NOMO-1 treated with DMSO at 0.1 percent for 48 hours (cell line): ENCODE results near the gene LRRC25.
A peak's percentile ranks its signal among the peaks of the same experiment; 100 is the strongest.

Experiments used
- DNase-seq: peaks from one replicate; lab custom pipeline; 2025; ENCODE audit not compliant: unreplicated experiment; lab: John Stamatoyannopoulos, UW

The LRRC25 gene

DNA sequence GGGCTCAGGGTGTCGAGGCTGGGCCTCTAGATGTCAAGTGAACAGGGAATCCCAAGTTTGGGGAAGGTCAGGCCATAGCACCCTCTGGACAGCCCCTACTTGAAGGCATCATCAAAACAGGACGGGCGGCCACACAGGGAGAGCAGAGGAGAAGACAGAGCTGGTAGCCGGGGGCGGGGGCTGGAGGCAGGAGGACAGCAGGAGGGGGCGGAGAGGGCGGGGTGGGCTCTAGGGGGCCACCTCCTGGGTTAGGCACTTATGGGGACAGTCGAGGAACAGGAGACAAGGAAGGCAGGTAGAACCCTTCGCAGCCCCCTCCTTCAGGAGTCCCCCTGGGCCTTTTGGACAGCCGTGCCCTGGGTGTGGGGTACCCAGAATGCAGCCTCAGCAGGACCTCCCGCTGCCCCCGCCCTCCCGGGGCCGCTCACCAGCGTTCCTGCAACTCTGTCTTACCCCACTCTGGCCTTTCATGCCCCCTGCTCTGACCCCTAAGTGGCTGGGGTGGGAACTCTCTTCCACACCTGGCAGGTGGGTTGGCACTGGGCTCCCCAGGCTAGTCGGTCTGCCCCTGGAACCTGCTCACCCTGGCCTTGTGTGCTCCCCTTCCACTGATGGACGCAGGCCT lies 27.6 kb upstream of the LRRC25 start:
- DNase-seq, result no peak

DNA sequence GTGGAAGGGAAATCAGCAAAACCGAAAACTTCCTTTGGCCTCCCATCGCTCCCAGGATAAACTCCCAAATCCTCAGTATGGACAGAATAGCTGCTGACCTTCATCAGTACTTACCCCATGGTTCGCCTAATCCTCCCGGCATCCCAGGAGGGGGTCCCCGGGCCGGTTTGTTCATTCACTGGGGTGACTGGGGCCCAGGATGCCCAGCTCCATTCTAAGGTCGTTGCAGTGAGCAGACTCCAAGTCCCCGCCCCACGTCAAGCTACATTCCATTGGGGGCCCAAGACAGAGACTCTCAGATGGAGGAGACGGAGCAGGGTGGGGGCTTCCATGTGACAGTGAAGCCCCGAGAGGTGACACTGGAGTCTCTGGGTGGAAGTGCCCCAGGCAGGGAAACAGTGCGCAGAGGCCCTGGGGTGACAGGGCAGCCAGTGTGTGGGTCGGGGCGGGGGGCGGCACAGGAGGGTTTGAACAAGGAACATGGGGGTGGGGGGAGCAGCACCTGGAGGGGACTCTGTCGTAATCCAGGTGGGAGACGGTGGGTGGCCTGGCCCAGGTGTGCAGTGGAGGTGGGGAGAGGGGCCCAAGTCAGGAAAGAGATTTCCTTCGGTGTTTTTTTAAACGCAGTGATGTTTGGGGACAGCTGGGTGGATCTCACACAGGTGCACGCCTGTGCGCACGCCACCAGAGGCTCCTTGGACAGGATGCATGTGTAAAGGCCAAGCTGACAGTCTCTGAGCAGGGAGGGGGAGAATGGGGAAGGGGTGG lies 26.9 kb upstream of the LRRC25 start:
- no peak for DNase-seq

DNA sequence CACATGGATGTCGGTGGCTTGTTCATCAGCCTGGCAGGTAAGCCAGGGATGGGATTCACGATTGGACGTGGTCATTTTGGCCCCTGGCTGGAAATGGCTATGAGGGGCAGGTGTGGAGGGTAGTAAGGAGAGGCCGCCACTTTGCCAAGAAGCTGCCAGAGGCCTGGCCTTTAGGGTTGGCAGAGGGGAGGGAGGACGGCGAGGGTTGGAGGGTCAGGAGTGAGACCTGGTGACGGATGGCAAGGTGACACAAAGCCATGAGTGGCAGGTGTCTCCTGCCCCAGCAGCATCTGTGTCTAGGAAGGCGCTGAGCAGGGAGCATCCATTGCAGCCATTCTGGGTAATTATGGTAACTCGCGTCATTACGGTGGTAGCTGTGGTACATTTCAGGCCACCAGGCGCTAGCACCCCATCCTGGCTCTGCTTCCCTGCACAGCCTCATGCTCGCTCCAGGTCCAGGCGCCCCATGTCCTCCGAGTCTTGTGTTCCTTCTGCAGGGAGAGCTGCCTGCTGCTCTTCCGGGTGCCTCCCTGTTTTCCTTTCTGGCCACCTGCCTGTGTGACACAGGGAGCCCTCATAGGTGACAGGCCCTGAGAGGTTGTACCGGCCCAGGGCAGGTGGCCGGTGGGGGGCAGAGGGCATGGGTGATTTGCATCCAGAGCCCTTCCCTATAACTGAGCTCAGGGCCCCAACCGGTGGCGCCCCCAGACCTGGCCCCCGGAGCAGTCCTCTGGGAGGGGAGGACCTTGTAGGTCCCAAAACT lies 26.0 kb upstream of the LRRC25 start:
- DNase-seq, result no peak

DNA sequence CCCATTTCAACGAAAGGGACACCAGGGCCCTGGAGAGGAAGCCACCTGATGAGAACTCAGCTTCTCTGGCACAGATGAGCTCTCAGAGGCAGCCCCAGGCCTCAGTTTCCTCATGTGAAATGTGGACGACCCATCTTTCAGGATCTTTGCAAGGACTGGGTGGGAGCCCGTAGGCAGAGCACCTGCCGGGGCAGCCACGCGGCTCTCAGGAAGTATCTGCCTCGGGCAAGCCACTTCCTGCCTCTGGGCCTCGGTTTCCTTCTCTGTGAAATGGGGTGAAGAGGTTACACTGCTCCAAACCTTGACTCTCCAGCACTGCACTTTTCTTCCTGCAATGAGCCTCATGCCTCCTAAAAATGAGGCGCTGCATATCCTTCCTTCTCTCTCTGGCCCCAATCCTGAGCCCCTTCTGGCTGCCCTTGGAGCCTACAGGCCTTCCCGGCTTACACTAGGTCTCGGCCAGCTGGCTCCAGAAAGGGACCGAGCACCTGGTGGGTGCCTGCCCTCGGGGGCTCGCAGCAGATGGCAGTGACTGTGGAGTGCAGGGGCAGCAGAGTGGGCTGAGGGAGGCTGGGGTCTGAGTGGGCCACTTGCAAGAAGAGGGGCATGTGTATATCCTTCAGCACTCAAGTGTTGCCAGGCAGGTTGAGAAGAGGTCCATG lies 25.2 kb upstream of the LRRC25 start:
- no peak for DNase-seq

DNA sequence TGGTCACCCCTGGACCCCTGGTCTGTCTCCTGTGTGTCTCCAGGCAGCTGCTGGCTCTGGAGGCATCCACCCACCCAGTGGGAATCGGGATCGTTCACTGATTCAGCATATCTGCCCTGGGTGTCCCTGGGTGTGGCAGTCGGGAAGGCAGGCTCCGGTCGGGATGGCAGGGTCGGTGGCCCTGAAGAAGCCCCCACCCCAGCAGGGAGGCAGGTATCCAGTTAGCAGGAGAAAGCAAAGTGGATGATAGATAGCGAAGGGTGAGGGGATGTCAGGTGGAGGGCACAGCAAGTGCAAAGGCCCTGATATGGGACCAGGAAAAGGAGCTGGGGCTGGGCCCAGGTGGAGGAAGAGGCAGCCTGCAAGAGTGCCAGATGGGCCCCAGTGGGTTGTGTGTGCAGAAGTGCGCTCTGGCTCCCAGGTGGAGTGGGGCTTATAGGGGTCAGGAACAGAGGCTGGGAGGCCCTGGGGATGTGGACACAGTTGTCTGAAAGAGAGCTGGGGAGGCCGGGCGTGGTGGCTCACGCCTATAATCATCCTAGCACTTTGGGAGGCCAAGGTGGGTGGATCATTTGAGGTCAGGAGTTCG lies 24.0 kb upstream of the LRRC25 start:
- DNase-seq, result no peak

DNA sequence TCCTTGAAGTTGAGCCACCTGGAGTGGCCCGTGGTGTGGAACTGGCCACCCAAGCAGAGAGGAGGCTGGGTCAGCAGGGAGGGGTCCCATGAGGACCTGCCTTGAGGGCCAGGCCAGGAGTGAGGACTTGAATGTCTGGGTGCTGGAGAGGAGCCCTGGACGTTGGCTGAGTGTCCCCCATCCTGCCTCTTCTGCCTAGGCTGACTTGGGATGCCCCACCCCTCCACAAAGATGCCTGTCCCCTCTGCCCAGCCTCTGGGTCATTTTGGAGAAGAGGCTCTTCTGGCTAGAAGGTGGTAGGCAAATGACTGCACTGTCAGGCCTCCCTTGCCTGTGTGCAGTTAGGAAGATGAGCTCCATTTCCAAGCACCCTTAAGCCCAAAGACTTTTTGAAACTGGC lies 23.5 kb upstream of the LRRC25 start:
- DNase-seq, result no peak

DNA sequence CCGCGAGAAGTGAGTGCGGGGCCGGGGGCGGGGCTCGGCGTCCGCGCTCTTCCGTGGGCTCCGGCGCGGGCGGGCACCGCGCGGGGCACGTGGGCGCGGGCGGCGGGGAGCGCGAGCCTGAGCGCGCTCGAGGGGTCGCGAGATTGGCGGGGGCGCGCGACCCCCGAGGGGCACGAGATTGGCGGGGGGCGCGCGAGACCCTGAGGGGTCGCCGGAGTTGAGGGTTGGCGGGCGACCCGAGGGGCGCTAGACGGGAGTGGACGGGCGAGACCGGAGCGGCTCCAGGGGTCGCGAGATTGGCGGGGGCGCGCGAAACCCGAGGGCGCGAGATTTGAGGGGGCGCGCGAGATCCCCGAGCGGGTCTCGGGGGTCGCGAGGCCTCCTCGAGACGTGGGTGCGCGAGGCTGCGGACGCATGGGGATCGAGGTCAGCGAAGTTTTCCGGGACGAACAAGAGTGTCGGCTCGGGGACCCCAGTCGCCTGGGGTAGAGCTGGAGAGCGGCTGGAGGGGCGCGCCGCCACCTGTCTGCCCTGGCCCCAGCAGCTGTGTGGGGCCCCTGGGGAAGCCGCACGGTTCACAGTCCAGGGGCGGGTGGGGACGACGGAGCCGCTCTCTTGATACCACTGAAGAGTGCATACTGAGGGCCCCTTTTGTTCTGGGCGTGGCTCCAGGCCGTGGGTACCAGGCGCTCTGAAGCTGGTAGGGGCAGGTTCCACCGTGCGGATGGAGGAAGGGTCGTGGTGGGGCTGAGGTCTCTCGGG lies 22.5 kb upstream of the LRRC25 start:
- DNase-seq, result peak; percentile 24

DNA sequence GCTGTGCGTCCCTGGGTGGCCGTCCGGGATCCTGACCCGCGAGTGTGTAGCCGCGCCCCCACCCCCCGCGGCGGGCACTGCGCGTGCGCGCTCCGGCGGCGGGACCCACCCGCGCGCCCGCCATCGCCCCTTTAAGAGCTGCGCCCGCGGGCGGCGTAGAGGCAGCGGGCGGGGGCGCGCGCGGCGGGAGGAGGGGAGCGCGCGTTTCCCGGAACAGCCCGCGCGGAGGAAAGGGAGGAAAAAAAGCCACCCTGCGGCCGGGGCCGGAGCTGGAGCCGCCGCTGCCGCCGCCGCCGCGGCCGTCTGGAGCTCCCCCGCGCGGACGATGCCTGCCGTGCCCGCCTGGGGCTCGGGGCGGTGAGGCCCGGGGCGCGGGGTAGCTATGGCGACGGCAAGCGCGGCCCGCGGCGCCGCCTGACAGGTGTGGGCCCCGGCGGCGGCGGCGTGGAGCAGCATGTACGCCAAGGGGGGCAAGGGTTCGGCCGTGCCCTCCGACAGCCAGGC lies 21.8 kb upstream of the LRRC25 start, which contains the start of gene SSBP4:
TSS of gene SSBP4 (plus strand) at position 204 of the 504 bp plus-strand sequence. CDS start at position 455, 251 bp downstream.
- peak; percentile 68 for DNase-seq

DNA sequence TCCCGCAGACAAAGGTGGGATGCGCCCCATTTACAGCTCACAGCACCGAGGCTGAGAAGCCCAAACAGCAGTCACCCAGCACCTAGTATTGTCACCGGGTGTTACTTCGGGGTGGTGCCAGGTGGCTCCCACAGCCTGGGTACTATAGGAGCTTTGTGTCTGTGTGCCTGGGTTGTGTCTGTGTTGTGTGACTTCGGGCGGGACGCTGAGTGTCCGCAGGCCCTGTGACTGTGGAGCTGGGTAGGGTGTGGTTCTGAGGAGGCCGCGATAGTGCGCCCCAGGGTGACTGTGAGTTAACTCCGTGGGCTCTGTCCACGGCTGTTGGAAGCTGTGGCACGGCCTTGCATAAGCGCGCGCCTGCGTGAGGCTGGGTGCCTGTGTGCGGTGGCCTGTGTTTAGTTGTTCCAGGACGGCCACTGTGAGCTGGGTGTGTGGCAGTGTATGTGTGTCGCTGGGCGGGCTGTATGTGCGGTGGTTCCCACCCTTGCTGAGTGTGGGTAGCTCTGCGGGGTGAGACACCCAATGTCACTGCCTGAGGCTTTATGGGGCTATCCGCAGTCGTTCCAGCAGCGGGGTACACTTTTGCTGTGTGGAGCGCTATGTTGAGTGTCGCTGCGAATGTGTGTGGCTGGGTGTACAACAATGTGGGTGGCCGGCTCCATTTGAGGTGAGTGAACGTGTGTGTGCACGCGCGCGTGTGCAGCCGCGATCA lies 21.2 kb upstream of the LRRC25 start:
- peak; percentile 23 for DNase-seq

DNA sequence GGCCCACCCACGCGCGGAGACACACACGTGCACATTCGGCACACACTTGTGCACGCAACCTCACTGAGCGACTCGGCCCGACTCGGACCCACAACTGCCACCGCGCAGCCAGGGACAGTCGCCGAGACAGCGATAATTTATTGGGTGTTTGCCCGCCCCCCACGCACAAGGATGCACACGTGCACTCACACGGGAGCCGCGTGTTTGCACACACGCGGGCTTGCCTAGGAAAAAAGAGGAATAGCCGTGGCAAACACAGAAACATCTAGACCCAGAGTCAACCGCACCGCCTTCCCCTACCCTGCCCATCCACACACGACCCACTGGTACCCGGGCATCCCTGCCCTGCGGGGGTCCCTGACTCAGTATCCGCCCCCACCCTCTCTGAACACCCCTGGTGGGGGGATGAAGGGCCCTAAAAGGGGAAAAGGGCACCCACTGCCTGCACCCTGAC lies 20.6 kb upstream of the LRRC25 start:
- no peak for DNase-seq

DNA sequence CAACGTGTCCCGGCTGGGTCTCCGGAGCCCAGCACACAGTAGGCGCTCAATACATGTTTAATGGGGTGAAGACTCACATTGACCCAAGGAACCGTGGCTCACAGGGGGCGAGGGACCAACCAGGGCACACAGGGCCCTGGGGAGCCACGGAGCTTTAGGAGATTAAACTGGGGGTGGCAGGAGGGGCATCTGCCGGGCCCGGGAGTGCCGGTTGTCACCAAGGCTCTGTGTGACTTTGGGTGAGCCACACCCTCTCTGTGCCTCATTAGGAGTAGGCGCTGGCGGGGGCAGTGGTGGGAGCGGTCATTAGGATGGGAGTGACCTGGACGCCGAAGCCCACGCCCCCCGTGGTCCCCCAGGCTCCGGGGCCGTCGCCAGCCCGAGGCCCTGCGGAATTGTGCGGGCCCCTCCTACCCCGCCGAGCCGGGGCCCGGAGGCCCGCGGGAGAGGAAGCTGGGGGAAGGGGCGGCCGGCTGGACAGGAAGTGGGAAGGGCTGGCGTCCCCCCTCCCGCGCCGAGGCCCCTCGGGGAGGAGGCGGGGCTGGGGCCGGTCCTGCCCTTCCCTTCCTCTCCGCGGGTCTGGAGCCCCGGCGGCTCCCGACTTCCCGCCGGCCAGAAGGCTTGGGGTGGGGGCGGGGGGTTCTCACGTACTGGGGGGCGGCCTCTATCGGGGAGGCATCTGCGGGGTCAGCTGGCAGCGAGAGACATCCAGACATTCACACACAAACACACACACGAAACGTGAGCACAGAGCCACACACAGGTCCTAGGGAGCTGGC lies 20.0 kb upstream of the LRRC25 start:
- DNase-seq, result peak; percentile 84

DNA sequence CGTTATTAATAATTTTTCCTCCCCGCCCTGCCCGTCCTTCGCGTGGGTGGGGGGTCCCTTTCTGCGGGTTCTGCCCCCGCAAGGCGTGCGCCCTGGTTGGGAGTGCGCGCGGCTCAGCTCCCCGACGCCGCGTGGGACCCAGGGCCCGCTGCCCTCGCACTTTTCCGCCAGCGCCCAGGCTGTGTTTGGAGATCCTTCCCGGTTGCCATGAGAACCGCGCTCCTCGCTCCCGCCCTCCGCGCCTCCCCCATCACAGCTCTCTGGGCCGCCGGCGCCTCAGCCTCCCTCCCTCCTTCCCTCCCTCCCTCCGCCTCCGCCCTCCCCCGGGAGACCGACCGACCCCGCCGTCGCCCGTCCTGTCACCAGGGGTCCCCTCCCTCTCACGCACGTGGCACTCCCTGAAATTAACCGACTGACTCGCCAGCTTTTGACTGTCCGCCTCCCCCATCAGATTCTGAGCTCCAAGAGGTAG lies 19.4 kb upstream of the LRRC25 start:
- peak; percentile 86 for DNase-seq

DNA sequence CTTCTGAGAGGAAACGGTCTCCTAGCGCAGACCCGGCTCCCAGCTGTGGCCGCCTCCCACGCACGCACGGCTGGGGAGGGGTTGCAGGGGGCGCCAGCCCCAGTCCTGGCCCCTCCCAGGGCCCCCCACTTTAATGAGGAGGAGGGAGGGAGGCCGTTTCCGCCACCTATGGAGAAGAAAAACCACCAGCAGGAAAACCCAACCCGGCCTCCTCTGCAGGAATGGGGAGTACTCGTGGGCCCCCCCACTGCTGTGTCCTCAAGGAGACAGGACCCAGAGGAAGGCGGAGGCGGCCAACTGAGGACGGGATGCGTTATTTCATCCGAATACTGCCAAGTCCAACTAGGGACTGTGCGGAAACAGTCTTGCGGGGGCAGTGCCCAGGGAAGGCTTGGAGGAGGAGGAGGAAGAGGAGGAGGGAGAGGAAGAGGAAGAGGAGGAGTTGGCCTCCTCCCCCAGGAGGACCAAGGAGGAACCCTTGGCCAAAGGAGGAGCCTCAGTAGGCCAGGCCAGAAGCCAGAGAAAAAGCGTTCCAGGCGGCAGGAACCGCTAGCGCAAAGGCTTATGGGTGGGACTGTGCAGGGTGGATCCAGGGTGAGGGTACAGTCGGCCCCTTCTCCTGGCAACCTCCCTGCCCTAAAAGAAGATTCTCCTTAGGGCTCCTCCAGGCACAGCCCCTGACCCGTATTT lies 17.9 kb upstream of the LRRC25 start:
- peak; percentile 58 for DNase-seq

DNA sequence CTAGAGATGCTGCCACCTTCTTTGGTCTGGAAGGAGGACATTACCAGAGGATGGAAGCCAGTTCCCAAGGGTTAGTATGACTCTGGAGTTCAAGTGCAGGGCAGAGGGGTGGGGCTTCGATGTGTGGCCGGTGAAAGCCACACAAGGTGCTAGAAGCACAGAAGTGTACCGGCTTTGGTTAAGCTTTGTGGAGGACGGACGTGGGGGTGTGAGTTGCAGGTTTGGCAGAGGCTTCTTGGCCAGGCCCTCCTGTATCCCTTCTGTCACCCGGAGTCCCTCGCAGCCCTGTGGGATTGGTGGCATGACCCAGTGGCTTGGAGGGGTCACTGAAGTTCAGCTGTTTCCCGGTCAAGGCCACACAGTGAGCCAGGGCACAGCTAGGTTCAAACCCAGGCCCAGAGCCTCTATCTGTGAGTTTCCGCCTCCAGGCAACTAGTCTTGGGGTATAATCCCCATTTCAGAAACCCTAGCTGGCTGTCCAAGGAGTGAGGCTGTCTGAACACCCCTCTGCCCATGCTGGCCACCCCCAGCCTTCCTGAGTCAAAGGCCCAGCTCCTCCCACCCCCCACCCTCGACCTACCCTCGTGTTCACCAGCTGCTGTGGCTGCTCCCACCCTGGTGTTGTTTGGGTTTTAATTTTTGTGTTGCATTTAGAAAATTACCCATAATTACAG lies 17.2 kb upstream of the LRRC25 start:
- DNase-seq, result peak; percentile 51

DNA sequence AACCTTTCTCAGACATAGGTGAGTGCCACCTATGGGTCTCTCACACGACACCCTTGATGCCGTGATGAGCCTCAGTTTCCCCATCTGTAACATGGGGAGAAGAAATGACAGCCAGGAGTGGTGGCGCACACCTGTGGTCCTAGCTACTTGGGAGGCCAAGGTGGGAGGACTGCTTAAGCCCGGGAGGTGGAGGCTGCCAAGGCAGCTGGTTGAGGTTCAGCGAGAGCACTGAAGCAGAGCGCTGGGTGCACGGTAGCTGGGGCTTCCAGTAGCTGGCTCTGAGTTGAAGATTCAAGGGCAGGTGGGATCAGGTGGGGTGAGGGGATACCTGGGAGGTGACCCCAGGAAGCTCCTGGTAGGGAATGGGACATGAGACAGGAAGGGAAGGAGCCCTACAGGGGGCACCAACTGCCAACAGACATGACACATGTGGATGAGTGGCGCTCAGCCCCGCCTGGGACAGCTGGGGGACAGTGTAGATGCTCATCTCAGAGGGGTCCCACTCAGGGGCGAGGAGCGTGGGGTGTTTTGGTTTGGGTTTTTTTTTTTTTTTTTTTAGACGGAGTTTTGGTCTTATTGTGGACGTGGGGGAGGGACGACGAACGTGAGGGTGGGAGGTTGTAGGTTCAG lies 15.3 kb upstream of the LRRC25 start:
- DNase-seq, result no peak

DNA sequence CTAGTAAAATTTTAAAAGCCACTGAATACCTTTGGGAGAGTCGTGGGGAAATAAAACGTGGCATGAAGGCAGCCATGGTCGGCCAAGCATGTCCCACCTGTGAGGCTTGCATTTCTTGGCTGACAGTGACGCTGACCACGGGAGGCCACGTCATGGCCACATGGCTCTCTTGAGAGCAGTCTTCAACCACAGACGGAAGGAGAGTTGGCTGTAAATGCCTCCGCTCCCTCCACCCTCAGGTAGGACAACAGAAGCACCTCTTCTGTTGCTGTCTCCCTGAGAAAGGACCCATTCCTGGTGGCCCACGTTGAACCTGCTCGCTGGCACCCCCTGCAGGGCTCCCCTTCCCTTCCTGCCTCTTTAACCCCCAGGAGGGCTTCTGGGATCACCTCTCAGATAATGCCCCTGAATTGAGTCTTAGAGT lies 10.6 kb upstream of the LRRC25 start:
- DNase-seq, result peak; percentile 36

DNA sequence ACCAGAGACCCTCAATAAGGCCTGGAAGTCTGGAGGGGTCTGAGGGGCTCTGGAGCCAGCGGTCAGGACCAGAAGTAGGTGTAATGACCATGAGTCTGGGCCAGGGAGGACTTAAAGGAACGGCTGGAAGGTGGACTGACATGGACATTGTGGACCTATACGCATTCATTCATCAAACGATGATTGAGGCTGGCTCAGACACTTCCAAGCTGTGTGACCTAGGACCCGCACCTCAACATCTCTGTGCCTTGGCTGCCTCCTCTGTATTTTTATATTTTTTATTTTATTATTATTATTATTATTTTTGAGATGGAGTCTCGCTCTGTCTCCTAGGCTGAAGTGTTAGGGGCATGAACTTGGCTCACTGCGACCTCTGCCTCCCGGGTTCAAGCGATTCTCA lies 9.3 kb upstream of the LRRC25 start:
- no peak for DNase-seq
